A673 (cell line): ENCODE results near the gene PEX3.

Source experiments
- CTCF ChIP-seq: fragments of 300-800, 200-600 bp; sonication (generic); conservative IDR thresholded peaks from 2 replicates; pipeline ENCODE4 v1.5.1; 2017; ENCODE audit warnings: low read depth, mild to moderate bottlenecking, antibody characterized with exemption, low read length, moderate library complexity, mixed read lengths
- EZH2 ChIP-seq: fragments of 200-600 bp; sonication (generic); IDR thresholded peaks from 2 replicates; pipeline ENCODE4 v1.6.1; 2017; ENCODE audit warnings: borderline replicate concordance, low read depth, mild to moderate bottlenecking, mixed read lengths, antibody characterized with exemption, low read length; ENCODE audit not compliant: poor library complexity, severe bottlenecking

- no peak for TF ChIP-seq CTCF
- no peak for TF ChIP-seq EZH2
Measured at GRCh38 chr6:143498428-143498827, 47.8 kb downstream of the PEX3 start.
